Esophagus muscularis mucosa (tissue), 3 donors: ENCODE results near the gene AMIGO3.

Experiments used
- CTCF ChIP-seq, 3 experiments: fragments of 200-600 bp in 2 of 3; fragments of 450-650 bp in 1 of 3; sonication (generic) in 2 of 3; IDR thresholded peaks; one replicate each; pipeline ENCODE4 v1.5.1; 2017 to 2019; ENCODE audit warnings: antibody characterized with exemption in 3 of 3, mild to moderate bottlenecking in 2 of 3, moderate library complexity in 1 of 3
- POLR2AphosphoS5 ChIP-seq, 2 donors: sonication (generic); formaldehyde crosslinking; IDR thresholded peaks; one replicate each; pipeline ENCODE4 v1.6.1; 2017; ENCODE audit warnings: antibody characterized with exemption in 2 of 2

DNA sequence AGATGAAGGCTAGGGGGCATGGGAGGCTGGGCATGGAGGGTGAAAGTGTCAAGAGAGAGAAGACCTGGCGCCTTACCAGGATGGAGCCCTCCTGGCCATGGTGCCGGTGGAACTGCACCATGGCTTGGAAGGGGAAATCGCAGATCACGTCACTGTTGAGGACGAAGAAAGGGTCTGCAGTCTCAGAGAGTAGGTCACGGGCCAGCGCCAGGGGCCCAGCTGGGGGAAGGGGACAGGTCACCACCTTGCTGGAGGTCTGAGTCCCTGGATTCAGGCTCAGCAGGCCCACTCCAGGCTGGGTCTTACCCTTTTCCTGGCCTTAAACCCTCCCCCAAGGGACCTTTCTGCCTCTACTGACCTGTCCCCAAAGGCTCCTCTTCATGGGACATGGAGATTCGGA, 3.4 kb upstream of the AMIGO3 start:
- TF ChIP-seq POLR2AphosphoS5 (IDR thresholded peaks at IDR 0.05): no peak
- TF ChIP-seq CTCF (IDR thresholded peaks at IDR 0.05): no peak
